ENCODE results near the gene POU2F1.
"Not testable (repeated sequence)": the region's sequence is repeated elsewhere in the genome, so short reads cannot be mapped to it uniquely, and the experiment has no call there.

The POU2F1 gene

GRCh38 chr1:167297222-167298214 lies 76.8 kb downstream of the POU2F1 start:
- Mint-ChIP-seq H3K27ac (no peak overlapping the region), H3K36me3 (no peaks in the 10 kb centered on the region), H3K4me3 (no peak overlapping the region), H3K4me1 (peaks cover 26% of the 10 kb centered on the region), H3K9me3 (no peaks in the 10 kb centered on the region)
- DNase-seq (ENCODE audit: low spot score in 2 of 2) (no peak), ATAC-seq (no peak)

GRCh38 chr1:167298325-167298724 lies 77.6 kb downstream of the POU2F1 start:
- no peak overlapping the region for H3K27ac Mint-ChIP-seq
- no peak for ATAC-seq
- no peaks in the 10 kb centered on the region for H3K36me3 Mint-ChIP-seq
- H3K4me1 Mint-ChIP-seq: peaks cover 26% of the 10 kb centered on the region
- no peak for DNase-seq (ENCODE audit: low spot score in 2 of 2)
- H3K4me3 Mint-ChIP-seq: no peak overlapping the region
- no peaks in the 10 kb centered on the region for H3K9me3 Mint-ChIP-seq

- Mint-ChIP-seq H3K27ac (no peak overlapping the region), H3K4me1 (peaks cover 22% of the 10 kb centered on the region), H3K36me3 (no peaks in the 10 kb centered on the region), H3K9me3 (no peaks in the 10 kb centered on the region), H3K4me3 (no peak overlapping the region)
- ATAC-seq (no peak), DNase-seq (ENCODE audit: low spot score in 2 of 2) (no peak)
Observed at GRCh38 chr1:167301355-167301754, 80.7 kb downstream of the POU2F1 start.

GRCh38 chr1:167304165-167304564 lies 83.5 kb downstream of the POU2F1 start:
- Mint-ChIP-seq H3K36me3 (no peaks in the 10 kb centered on the region), H3K4me1 (peaks cover 22% of the 10 kb centered on the region), H3K9me3 (no peaks in the 10 kb centered on the region), H3K4me3 (no peak overlapping the region), H3K27ac (no peak overlapping the region)
- DNase-seq (ENCODE audit: low spot score in 2 of 2): no peak
- ATAC-seq: no peak

- peak overlapping the region; percentile 63 for H3K27ac Mint-ChIP-seq
Observed at GRCh38 chr1:167305059-167305705, 84.5 kb downstream of the POU2F1 start.

GRCh38 chr1:167305706-167306277 lies 85.1 kb downstream of the POU2F1 start:
- Mint-ChIP-seq H3K4me3 (no peak overlapping the region), H3K4me1 (peaks cover 17% of the 10 kb centered on the region), H3K36me3 (no peaks in the 10 kb centered on the region), H3K27ac (peak overlapping the region; percentile 63), H3K9me3 (no peaks in the 10 kb centered on the region)
- ATAC-seq (no peak), DNase-seq (ENCODE audit: low spot score in 2 of 2) (no peak)

More at GRCh38 chr1:167305059-167305705, 84.5 kb downstream of the POU2F1 start:
- Mint-ChIP-seq H3K36me3 (no peaks in the 10 kb centered on the region), H3K9me3 (no peaks in the 10 kb centered on the region), H3K4me1 (peaks cover 18% of the 10 kb centered on the region), H3K4me3 (no peak overlapping the region)
- no peak for DNase-seq (ENCODE audit: low spot score in 2 of 2)
- ATAC-seq: no peak

GRCh38 chr1:167310732-167311131 lies 90.0 kb downstream of the POU2F1 start:
- DNase-seq (ENCODE audit: low spot score in 2 of 2) (no peak), ATAC-seq (no peak)
- Mint-ChIP-seq H3K9me3 (no peaks in the 10 kb centered on the region), H3K4me1 (peaks cover 7% of the 10 kb centered on the region), H3K27ac (no peak overlapping the region), H3K36me3 (no peaks in the 10 kb centered on the region), H3K4me3 (no peak overlapping the region)

- peaks cover 6% of the 10 kb centered on the region for H3K9me3 Mint-ChIP-seq
- peaks cover 7% of the 10 kb centered on the region for H3K4me1 Mint-ChIP-seq
- peak; percentile 97 for ATAC-seq
- H3K4me3 Mint-ChIP-seq: no peak overlapping the region
- no peaks in the 10 kb centered on the region for H3K36me3 Mint-ChIP-seq
- H3K27ac Mint-ChIP-seq: no peak overlapping the region
- DNase-seq (ENCODE audit: low spot score in 2 of 2): no peak
Observed at GRCh38 chr1:167312871-167313270, 92.2 kb downstream of the POU2F1 start.

- no peaks in the 10 kb centered on the region for H3K36me3 Mint-ChIP-seq
- ATAC-seq: no peak
- H3K4me3 Mint-ChIP-seq: no peak overlapping the region
- H3K9me3 Mint-ChIP-seq: peaks cover 10% of the 10 kb centered on the region
- peaks cover 7% of the 10 kb centered on the region for H3K4me1 Mint-ChIP-seq
- no peak overlapping the region for H3K27ac Mint-ChIP-seq
- DNase-seq (ENCODE audit: low spot score in 2 of 2): no peak
Observed at GRCh38 chr1:167314671-167315070, 94.0 kb downstream of the POU2F1 start.

- Mint-ChIP-seq H3K36me3 (no peaks in the 10 kb centered on the region), H3K9me3 (peaks cover 20% of the 10 kb centered on the region), H3K4me1 (peaks cover 7% of the 10 kb centered on the region), H3K27ac (no peak overlapping the region), H3K4me3 (no peak overlapping the region)
- DNase-seq (ENCODE audit: low spot score in 2 of 2) (no peak), ATAC-seq (no peak)
Observed at GRCh38 chr1:167317463-167317862, 96.8 kb downstream of the POU2F1 start.

GRCh38 chr1:167319206-167319605 lies 98.5 kb downstream of the POU2F1 start:
- H3K9me3 Mint-ChIP-seq: peaks cover 25% of the 10 kb centered on the region
- not testable (repeated sequence) for ATAC-seq

GRCh38 chr1:167322483-167322882 lies 101.8 kb downstream of the POU2F1 start:
- H3K9me3 Mint-ChIP-seq: peaks cover 25% of the 10 kb centered on the region
- H3K27ac Mint-ChIP-seq: no peak overlapping the region

More at GRCh38 chr1:167319206-167319605, 98.5 kb downstream of the POU2F1 start:
- not testable (repeated sequence) for DNase-seq (ENCODE audit: low spot score in 2 of 2); H3K36me3 Mint-ChIP-seq; H3K27ac Mint-ChIP-seq; H3K4me1 Mint-ChIP-seq; H3K4me3 Mint-ChIP-seq

GRCh38 chr1:167325151-167325550 lies 104.5 kb downstream of the POU2F1 start:
- Mint-ChIP-seq H3K27ac (no peak overlapping the region), H3K4me1 (peaks cover under 1% of the 10 kb centered on the region), H3K4me3 (no peak overlapping the region), H3K9me3 (peaks cover 21% of the 10 kb centered on the region), H3K36me3 (peaks cover 6% of the 10 kb centered on the region)
- ATAC-seq: no peak
- DNase-seq (ENCODE audit: low spot score in 2 of 2): no peak

More at GRCh38 chr1:167322483-167322882, 101.8 kb downstream of the POU2F1 start:
- peaks cover 6% of the 10 kb centered on the region for H3K36me3 Mint-ChIP-seq
- H3K4me1 Mint-ChIP-seq: no peaks in the 10 kb centered on the region
- DNase-seq (ENCODE audit: low spot score in 2 of 2): no peak
- no peak overlapping the region for H3K4me3 Mint-ChIP-seq
- ATAC-seq: no peak

GRCh38 chr1:167328306-167328815 lies 107.7 kb downstream of the POU2F1 start:
- no peak for DNase-seq (ENCODE audit: low spot score in 2 of 2)
- Mint-ChIP-seq H3K27ac (no peak overlapping the region), H3K36me3 (peaks cover 6% of the 10 kb centered on the region)

GRCh38 chr1:167328816-167329483 lies 108.3 kb downstream of the POU2F1 start:
- no peak for DNase-seq (ENCODE audit: low spot score in 2 of 2)
- ATAC-seq: no peak
- Mint-ChIP-seq H3K4me3 (no peak overlapping the region), H3K4me1 (peaks cover 11% of the 10 kb centered on the region), H3K36me3 (peaks cover 6% of the 10 kb centered on the region), H3K9me3 (peaks cover 6% of the 10 kb centered on the region), H3K27ac (no peak overlapping the region)

More at GRCh38 chr1:167328306-167328815, 107.7 kb downstream of the POU2F1 start:
- peaks cover 11% of the 10 kb centered on the region for H3K4me1 Mint-ChIP-seq
- ATAC-seq: no peak
- H3K9me3 Mint-ChIP-seq: peaks cover 6% of the 10 kb centered on the region
- no peak overlapping the region for H3K4me3 Mint-ChIP-seq
